ENCODE results near the gene ACSF3. TPM values are rescaled to one million over a fixed set of nuclear protein-coding genes. Genes with fewer than 3 reads are reported as not detected.
A peak's percentile ranks its signal among the peaks of the same experiment; 100 is the strongest.
"Not testable (repeated sequence)": the region's sequence is repeated elsewhere in the genome, so short reads cannot be mapped to it uniquely, and the experiment has no call there.

ACSF3 gene
- total RNA-seq, 2 experiments from 2014 or later, result 38.6 to 45.1 TPM

DNA sequence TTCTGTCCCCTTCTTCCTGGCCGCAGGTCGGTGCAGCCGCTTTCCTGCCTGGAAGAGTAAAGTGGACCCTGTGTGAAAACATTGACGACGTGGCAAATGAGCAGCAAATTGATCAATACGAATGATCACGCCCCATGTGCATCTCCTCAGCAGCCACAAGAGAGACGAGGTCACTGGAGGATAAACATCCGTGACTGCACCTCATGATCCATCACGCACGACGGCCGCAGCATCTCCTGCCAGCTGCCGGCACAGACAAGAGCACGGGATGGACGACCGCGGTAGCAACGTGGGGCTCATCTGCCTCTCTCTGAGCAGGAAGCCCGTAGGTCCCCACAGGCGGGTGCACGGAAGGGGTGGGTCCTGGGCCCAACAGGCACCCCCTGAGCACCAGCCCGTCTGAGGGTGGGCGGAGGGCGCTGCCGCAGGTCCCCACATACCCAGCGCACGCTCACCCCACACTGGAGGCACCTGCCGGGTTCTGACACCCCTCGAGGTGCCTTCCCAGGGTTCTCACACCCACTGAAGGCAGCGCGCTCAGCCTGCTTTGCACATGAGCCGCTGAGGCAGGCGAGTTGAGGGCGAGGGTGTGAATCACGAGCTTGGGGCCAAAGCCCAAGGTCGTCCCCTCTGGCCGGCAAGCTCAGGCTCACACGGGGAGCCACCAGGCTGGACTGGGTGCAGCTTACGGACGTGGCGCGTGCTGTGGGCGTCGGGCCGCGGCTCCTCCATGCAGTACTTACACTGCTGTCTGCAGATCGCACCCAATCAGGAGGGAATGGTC, 65.6 kb downstream of the ACSF3 start:
- POLR2A ChIA-PET, result interaction anchor here (0.6 kb wide), 1 partner anchor 220 kb away, joined by 3 read pairs; no protein-coding TSS in a partner anchor
- Mint-ChIP-seq H3K4me3 (no peak overlapping the region), H3K27me3 (ENCODE audit: low read depth) (no peaks in the 10 kb centered on the region), H3K36me3 (ENCODE audit: low read depth) (no peaks in the 10 kb centered on the region), H3K27ac (no peak overlapping the region), H3K9me3 (ENCODE audit: insufficient read depth) (peaks cover 3% of the 10 kb centered on the region), H3K4me1 (ENCODE audit: low read depth) (no peaks in the 10 kb centered on the region)
- CTCF ChIA-PET, result no interaction called here
- DNase-seq, result no peak
- ATAC-seq, result no peak

DNA sequence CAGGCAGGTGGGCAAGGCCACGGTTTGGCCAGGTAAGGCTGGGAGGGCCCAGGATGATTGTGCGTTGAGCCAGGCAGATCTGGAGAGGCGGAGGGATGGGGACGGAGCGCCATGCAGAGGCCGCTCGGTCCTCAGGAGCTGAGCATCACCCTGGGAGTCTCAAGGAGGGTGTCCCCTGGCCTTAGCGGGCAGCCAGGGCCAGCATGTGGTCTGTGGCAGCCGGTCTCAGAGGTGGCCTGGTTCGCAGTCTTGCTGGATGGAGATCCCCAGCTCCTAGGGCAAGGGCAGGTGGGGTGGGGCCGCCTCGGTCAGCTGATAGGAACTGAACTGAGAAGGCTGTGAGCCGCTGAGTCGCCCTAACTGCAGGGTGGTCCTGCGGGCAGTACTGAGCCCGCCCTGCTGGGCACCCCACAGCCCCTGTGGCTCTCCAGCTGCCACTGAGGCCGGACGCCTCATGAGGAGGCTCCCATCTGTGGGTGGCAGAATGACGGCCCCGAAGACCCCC, 66.2 kb downstream of the ACSF3 start:
- no peak overlapping the region for H3K27ac Mint-ChIP-seq
- no peak for ATAC-seq
- ChIA-PET CTCF (no interaction called here), POLR2A (interaction anchor here (0.6 kb wide), 1 partner anchor 221 kb away, joined by 3 read pairs; no protein-coding TSS in a partner anchor)
- H3K27me3 Mint-ChIP-seq (ENCODE audit: low read depth), result no peaks in the 10 kb centered on the region
- H3K9me3 Mint-ChIP-seq (ENCODE audit: insufficient read depth), result peaks cover 3% of the 10 kb centered on the region
- no peak overlapping the region for H3K4me3 Mint-ChIP-seq
- no peaks in the 10 kb centered on the region for H3K36me3 Mint-ChIP-seq (ENCODE audit: low read depth)
- no peak for DNase-seq
- no peaks in the 10 kb centered on the region for H3K4me1 Mint-ChIP-seq (ENCODE audit: low read depth)

- no peak for DNase-seq
- no peaks in the 10 kb centered on the region for H3K4me1 Mint-ChIP-seq (ENCODE audit: low read depth)
- ChIA-PET CTCF (no interaction called here), POLR2A (no interaction called here)
- no peaks in the 10 kb centered on the region for H3K36me3 Mint-ChIP-seq (ENCODE audit: low read depth)
- H3K4me3 Mint-ChIP-seq, result no peak overlapping the region
- no peak for ATAC-seq
- no peaks in the 10 kb centered on the region for H3K27me3 Mint-ChIP-seq (ENCODE audit: low read depth)
- H3K9me3 Mint-ChIP-seq (ENCODE audit: insufficient read depth), result peaks cover 3% of the 10 kb centered on the region
- H3K27ac Mint-ChIP-seq, result no peak overlapping the region
These were observed 67.5 kb downstream of the ACSF3 start for GRCh38 chr16:89160977-89161701.

GRCh38 chr16:89161763-89162713, 68.4 kb downstream of the ACSF3 start:
- no peaks in the 10 kb centered on the region for H3K36me3 Mint-ChIP-seq (ENCODE audit: low read depth)
- peaks cover 3% of the 10 kb centered on the region for H3K9me3 Mint-ChIP-seq (ENCODE audit: insufficient read depth)

GRCh38 chr16:89163297-89163696, 69.6 kb downstream of the ACSF3 start:
- no peaks in the 10 kb centered on the region for H3K27me3 Mint-ChIP-seq (ENCODE audit: low read depth)
- ChIA-PET CTCF (no interaction called here), POLR2A (interaction anchor here (0.5 kb wide), 1 partner anchor 403 kb away, joined by 3 read pairs; no protein-coding TSS in a partner anchor)
- no peaks in the 10 kb centered on the region for H3K36me3 Mint-ChIP-seq (ENCODE audit: low read depth)
- H3K4me3 Mint-ChIP-seq, result no peak overlapping the region
- ATAC-seq (no peak), DNase-seq (no peak)
- H3K27ac Mint-ChIP-seq, result no peak overlapping the region
- no peaks in the 10 kb centered on the region for H3K4me1 Mint-ChIP-seq (ENCODE audit: low read depth)
- peaks cover under 1% of the 10 kb centered on the region for H3K9me3 Mint-ChIP-seq (ENCODE audit: insufficient read depth)

More at GRCh38 chr16:89161763-89162713, 68.4 kb downstream of the ACSF3 start:
- no peaks in the 10 kb centered on the region for H3K4me1 Mint-ChIP-seq (ENCODE audit: low read depth)
- no peak overlapping the region for H3K4me3 Mint-ChIP-seq
- no peak for ATAC-seq
- CTCF ChIA-PET, result no interaction called here
- H3K27me3 Mint-ChIP-seq (ENCODE audit: low read depth), result no peaks in the 10 kb centered on the region
- POLR2A ChIA-PET, result no interaction called here
- no peak for DNase-seq
- no peak overlapping the region for H3K27ac Mint-ChIP-seq

DNA sequence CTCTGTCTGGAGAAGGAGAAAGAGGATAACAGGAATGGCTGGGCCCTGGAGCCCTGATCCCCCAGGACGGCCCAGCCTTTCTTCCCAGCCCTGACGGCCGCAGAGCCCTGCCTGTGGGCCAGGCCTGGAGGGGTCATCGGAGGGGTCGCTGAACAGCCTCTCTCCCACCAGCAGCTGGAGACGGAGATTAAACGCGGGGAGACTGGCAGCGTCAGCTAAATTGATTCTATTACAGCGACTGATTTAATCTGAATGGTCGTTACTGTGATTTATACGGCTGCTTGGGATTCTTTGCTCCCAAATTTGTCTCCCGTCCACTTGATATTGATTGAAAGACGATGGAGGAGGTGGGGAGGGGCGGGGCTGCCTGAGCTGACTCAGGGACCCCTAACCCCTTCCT, 70.8 kb downstream of the ACSF3 start:
- CTCF ChIA-PET, result no interaction called here
- Mint-ChIP-seq H3K9me3 (ENCODE audit: insufficient read depth) (no peaks in the 10 kb centered on the region), H3K27me3 (ENCODE audit: low read depth) (no peaks in the 10 kb centered on the region), H3K4me1 (ENCODE audit: low read depth) (no peaks in the 10 kb centered on the region), H3K36me3 (ENCODE audit: low read depth) (no peaks in the 10 kb centered on the region), H3K27ac (no peak overlapping the region), H3K4me3 (no peak overlapping the region)
- POLR2A ChIA-PET, result no interaction called here
- no peak for DNase-seq
- ATAC-seq, result no peak

GRCh38 chr16:89164847-89165680, 71.4 kb downstream of the ACSF3 start:
- H3K9me3 Mint-ChIP-seq (ENCODE audit: insufficient read depth), result no peaks in the 10 kb centered on the region
- H3K4me3 Mint-ChIP-seq, result no peak overlapping the region
- H3K27ac Mint-ChIP-seq, result no peak overlapping the region
- no peaks in the 10 kb centered on the region for H3K27me3 Mint-ChIP-seq (ENCODE audit: low read depth)
- ATAC-seq (no peak), DNase-seq (no peak)
- no peaks in the 10 kb centered on the region for H3K36me3 Mint-ChIP-seq (ENCODE audit: low read depth)
- CTCF ChIA-PET, result no interaction called here
- peaks cover 1% of the 10 kb centered on the region for H3K4me1 Mint-ChIP-seq (ENCODE audit: low read depth)
- POLR2A ChIA-PET, result no interaction called here

DNA sequence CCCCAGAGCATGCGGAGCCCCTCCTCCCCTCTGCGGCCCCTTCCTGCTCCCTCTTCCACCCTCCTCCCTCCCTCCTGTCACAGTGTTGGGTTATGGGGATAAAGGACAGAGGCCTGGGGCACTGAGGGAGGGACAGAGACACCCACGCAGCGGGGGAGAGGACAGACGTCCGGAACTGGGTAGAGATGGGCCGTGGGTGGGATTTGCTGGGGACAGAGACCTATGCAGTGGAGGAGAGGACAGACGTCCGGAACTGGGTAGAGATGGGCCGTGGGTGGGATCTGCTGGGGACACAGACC, 72.0 kb downstream of the ACSF3 start:
- DNase-seq; H3K27me3 Mint-ChIP-seq (ENCODE audit: low read depth); H3K27ac Mint-ChIP-seq; H3K9me3 Mint-ChIP-seq (ENCODE audit: insufficient read depth); POLR2A ChIA-PET; ATAC-seq; H3K4me3 Mint-ChIP-seq; CTCF ChIA-PET; H3K4me1 Mint-ChIP-seq (ENCODE audit: low read depth); H3K36me3 Mint-ChIP-seq (ENCODE audit: low read depth): not testable (repeated sequence)

GRCh38 chr16:89166696-89167424, 73.2 kb downstream of the ACSF3 start:
- no peak overlapping the region for H3K4me3 Mint-ChIP-seq
- peaks cover 11% of the 10 kb centered on the region for H3K4me1 Mint-ChIP-seq (ENCODE audit: low read depth)
- DNase-seq, result no peak
- no peak overlapping the region for H3K27ac Mint-ChIP-seq
- POLR2A ChIA-PET, result interaction anchor here (1.5 kb wide), 1 partner anchor 73 kb away, joined by 3 read pairs; the partner anchor contains the start of gene ACSF3
- no peaks in the 10 kb centered on the region for H3K9me3 Mint-ChIP-seq (ENCODE audit: insufficient read depth)
- CTCF ChIA-PET, result interaction anchor here (0.8 to 2.3 kb wide), 4 partner anchors 11 to 310 kb away, joined by 3 to 8 read pairs (median 6); partner anchors contain the start of genes GALNS and TRAPPC2L
- ATAC-seq, result no peak
- no peaks in the 10 kb centered on the region for H3K36me3 Mint-ChIP-seq (ENCODE audit: low read depth)
- H3K27me3 Mint-ChIP-seq (ENCODE audit: low read depth), result peaks cover 5% of the 10 kb centered on the region

- H3K9me3 Mint-ChIP-seq (ENCODE audit: insufficient read depth), result no peaks in the 10 kb centered on the region
- POLR2A ChIA-PET, result interaction anchor here (0.6 to 1.5 kb wide), 2 partner anchors 74 to 288 kb away, joined by 3 read pairs; partner anchors contain the start of gene ACSF3
These were observed 73.8 kb downstream of the ACSF3 start for GRCh38 chr16:89167425-89167941.

More at GRCh38 chr16:89167425-89167941, 73.8 kb downstream of the ACSF3 start:
- CTCF ChIA-PET, result interaction anchor here (0.8 to 2.3 kb wide), 4 partner anchors 12 to 310 kb away, joined by 3 to 8 read pairs (median 6); partner anchors contain the start of genes GALNS and TRAPPC2L
- peaks cover 5% of the 10 kb centered on the region for H3K27me3 Mint-ChIP-seq (ENCODE audit: low read depth)
- H3K4me3 Mint-ChIP-seq, result no peak overlapping the region
- peak; percentile 85 for DNase-seq
- peaks cover 11% of the 10 kb centered on the region for H3K4me1 Mint-ChIP-seq (ENCODE audit: low read depth)
- no peak overlapping the region for H3K27ac Mint-ChIP-seq
- peak; percentile 31 for ATAC-seq
- no peaks in the 10 kb centered on the region for H3K36me3 Mint-ChIP-seq (ENCODE audit: low read depth)

Data from activated CD8-positive, alpha-beta T cell treated with anti-CD3 and anti-CD28 coated beads, Interleukin-2, amount 10 ng/mL, durations not matched to agents 7 days and 5 days (primary cell).